Adipose tissue (tissue), 3 donors: ENCODE measurements around the gene ADGRL1. TPM values are rescaled to one million over a fixed set of nuclear protein-coding genes. Genes with fewer than 3 reads are reported as not detected.
"Not testable (repeated sequence)": the region's sequence is repeated elsewhere in the genome, so short reads cannot be mapped to it uniquely, and the experiment has no call there.

Experiments
- H3K27ac ChIP-seq: one replicate; pipeline ENCODE4 v1.5.1; 2013; ENCODE audit warnings: low read depth, low read length
- WGBS, 3 donors: extraction: QIAGEN DNeasy Blood & Tissue Kit; methylation state at CpG; one replicate each; pipeline ENCODE4 v1.1.7; 2013; 5-methylcytosine and 5-hydroxymethylcytosine counted together
- polyA plus RNA-seq, 3 donors: library from polyadenylated mRNA; stranded (reverse); fragments of 200-250 nt; gene quantifications; one replicate each; pipeline ENCODE4 v1.2.3, GENCODE V29; 2013
- donor health status: healthy with polysubstance abuse.
- donor health status: Bipolar disorder and iron deficiency.
- donor health status: healthy.

Gene ADGRL1
- polyA plus RNA-seq = 10 to 100 TPM in 2 of 3 donors, 1 to 10 TPM in 1; 5.7 to 12.3 (median 11.3) TPM

- 0 to 1% (median 1%) methylated on average over 38 to 94 of the region's 96 CpGs for WGBS, 3 donors
- not testable (repeated sequence) for H3K27ac ChIP-seq
Measured at GRCh38 chr19:14205452-14206287, at the start of gene ADGRL1. TSS of gene ADGRL1 (minus strand) at chr19:14206169. CDS start at chr19:14183602, 22,567 bp downstream.

GRCh38 chr19:14255316-14255715 lies 49.3 kb upstream of the ADGRL1 start:
- 52 to 58% (median 56%) methylated on average over 1 of the region's 1 CpG for WGBS, 3 donors
- not testable (repeated sequence) for H3K27ac ChIP-seq

GRCh38 chr19:14253822-14254599 lies 48.0 kb upstream of the ADGRL1 start:
- not testable (repeated sequence) for H3K27ac ChIP-seq
- WGBS, 3 donors = 7 to 17% (median 10%) methylated on average over 19 of the region's 19 CpGs

- WGBS, 3 donors = 81 to 91% (median 86%) methylated on average over 2 of the region's 2 CpGs
Measured at GRCh38 chr19:14252136-14252535, 46.2 kb upstream of the ADGRL1 start.

GRCh38 chr19:14250870-14251269 lies 44.9 kb upstream of the ADGRL1 start:
- H3K27ac ChIP-seq = no peak overlapping the region
- WGBS, 3 donors = 70 to 74% (median 74%) methylated on average over 5 of the region's 5 CpGs

More at GRCh38 chr19:14252136-14252535, 46.2 kb upstream of the ADGRL1 start:
- not testable (repeated sequence) for H3K27ac ChIP-seq

- 86 to 89% (median 89%) methylated on average over 9 to 10 of the region's 10 CpGs for WGBS, 3 donors
- H3K27ac ChIP-seq = not testable (repeated sequence)
Measured at GRCh38 chr19:14250315-14250714, 44.3 kb upstream of the ADGRL1 start.

GRCh38 chr19:14249891-14250290 lies 43.9 kb upstream of the ADGRL1 start:
- 73 to 78% (median 76%) methylated on average over 2 of the region's 2 CpGs for WGBS, 3 donors
- not testable (repeated sequence) for H3K27ac ChIP-seq

- WGBS, 3 donors = 1% methylated on average over 25 to 39 of the region's 39 CpGs
- not testable (repeated sequence) for H3K27ac ChIP-seq
Measured at GRCh38 chr19:14249012-14249754, 43.2 kb upstream of the ADGRL1 start.

- no peak overlapping the region for H3K27ac ChIP-seq
- WGBS, 3 donors = 0 to 2% (median 0%) methylated on average over 15 to 20 of the region's 20 CpGs
Measured at GRCh38 chr19:14248578-14249011, 42.6 kb upstream of the ADGRL1 start.

- not testable (repeated sequence) for H3K27ac ChIP-seq
- WGBS, 3 donors = 5 to 9% (median 6%) methylated on average over 33 to 38 of the region's 38 CpGs
Measured at GRCh38 chr19:14247548-14248471, 41.8 kb upstream of the ADGRL1 start.

GRCh38 chr19:14247205-14247547 lies 41.2 kb upstream of the ADGRL1 start:
- 65 to 70% (median 68%) methylated on average over 5 to 6 of the region's 6 CpGs for WGBS, 3 donors
- H3K27ac ChIP-seq = not testable (repeated sequence)

- 72 to 81% (median 79%) methylated on average over 5 of the region's 5 CpGs for WGBS, 3 donors
- H3K27ac ChIP-seq = not testable (repeated sequence)
Measured at GRCh38 chr19:14244393-14244792, 38.4 kb upstream of the ADGRL1 start.

- not testable (repeated sequence) for H3K27ac ChIP-seq
- WGBS, 3 donors = 83 to 92% (median 89%) methylated on average over 12 of the region's 12 CpGs
Measured at GRCh38 chr19:14243718-14244117, 37.7 kb upstream of the ADGRL1 start.

GRCh38 chr19:14237014-14237941 lies 31.3 kb upstream of the ADGRL1 start:
- 72 to 74% (median 74%) methylated on average over 5 of the region's 5 CpGs for WGBS, 3 donors
- no peak overlapping the region for H3K27ac ChIP-seq

- 88 to 99% (median 90%) methylated on average over 4 of the region's 4 CpGs for WGBS, 3 donors
- not testable (repeated sequence) for H3K27ac ChIP-seq
Measured at GRCh38 chr19:14232945-14233344, 27.0 kb upstream of the ADGRL1 start.

GRCh38 chr19:14228446-14229071 lies 22.6 kb upstream of the ADGRL1 start:
- WGBS, 3 donors = 12 to 27% (median 15%) methylated on average over 14 to 15 of the region's 17 CpGs
- H3K27ac ChIP-seq = not testable (repeated sequence)
